CD1c-positive myeloid dendritic cell (primary cell): ENCODE results near the gene RGS7.
"Not testable (repeated sequence)": the region's sequence is repeated elsewhere in the genome, so short reads cannot be mapped to it uniquely, and the experiment has no call there.

ENCODE experiments used
- DNase-seq: peaks from one replicate; pipeline ENCODE4 v3.0.0-alpha.2; 2016; ENCODE audit errors: extremely low spot score

Gene RGS7

GRCh38 chr1:241331328-241332036 is 25.5 kb downstream of the RGS7 start:
- no peak for DNase-seq

- DNase-seq: no peak
Measured at GRCh38 chr1:241330619-241331327, 26.2 kb downstream of the RGS7 start.

GRCh38 chr1:241325456-241325855 is 31.5 kb downstream of the RGS7 start:
- DNase-seq: no peak

GRCh38 chr1:241323514-241324195 is 33.4 kb downstream of the RGS7 start:
- DNase-seq: no peak

- DNase-seq: no peak
Measured at GRCh38 chr1:241317676-241318075, 39.3 kb downstream of the RGS7 start.

GRCh38 chr1:241316372-241316771 is 40.6 kb downstream of the RGS7 start:
- no peak for DNase-seq

- DNase-seq: no peak
Measured at GRCh38 chr1:241311056-241311746, 45.8 kb downstream of the RGS7 start.

GRCh38 chr1:241310451-241310850 is 46.6 kb downstream of the RGS7 start:
- DNase-seq: no peak

GRCh38 chr1:241309651-241310050 is 47.4 kb downstream of the RGS7 start:
- no peak for DNase-seq

GRCh38 chr1:241308471-241308870 is 48.5 kb downstream of the RGS7 start:
- no peak for DNase-seq

GRCh38 chr1:241308011-241308410 is 49.0 kb downstream of the RGS7 start:
- DNase-seq: no peak

GRCh38 chr1:241306125-241306790 is 50.7 kb downstream of the RGS7 start:
- no peak for DNase-seq

GRCh38 chr1:241302024-241302423 is 55.0 kb downstream of the RGS7 start:
- DNase-seq: not testable (repeated sequence)

- no peak for DNase-seq
Measured at GRCh38 chr1:241299347-241299746, 57.7 kb downstream of the RGS7 start.

- DNase-seq: no peak
Measured at GRCh38 chr1:241292973-241293372, 64.0 kb downstream of the RGS7 start.

- DNase-seq: not testable (repeated sequence)
Measured at GRCh38 chr1:241291548-241291947, 65.5 kb downstream of the RGS7 start.

- no peak for DNase-seq
Measured at GRCh38 chr1:241286486-241286885, 70.5 kb downstream of the RGS7 start.

- DNase-seq: no peak
Measured at GRCh38 chr1:241276391-241276790, 80.6 kb downstream of the RGS7 start.

GRCh38 chr1:241275981-241276380 is 81.0 kb downstream of the RGS7 start:
- no peak for DNase-seq

- DNase-seq: no peak
Measured at GRCh38 chr1:241275226-241275625, 81.8 kb downstream of the RGS7 start.

GRCh38 chr1:241274693-241275092 is 82.3 kb downstream of the RGS7 start:
- DNase-seq: no peak

- DNase-seq: no peak
Measured at GRCh38 chr1:241272828-241273227, 84.2 kb downstream of the RGS7 start.
